CD4-positive, alpha-beta T cell treated with Interleukin-4 for 4 hours (primary cell): ENCODE results near the gene CNKSR1.
"Not testable (repeated sequence)": the region's sequence is repeated elsewhere in the genome, so short reads cannot be mapped to it uniquely, and the experiment has no call there.

ENCODE experiments used
- DNase-seq: peaks from one replicate; pipeline ENCODE4 v3.0.0-alpha.2; 2020

CNKSR1 gene

GRCh38 chr1:26188477-26188876, 11.2 kb downstream of the CNKSR1 start:
- no peak for DNase-seq

DNA sequence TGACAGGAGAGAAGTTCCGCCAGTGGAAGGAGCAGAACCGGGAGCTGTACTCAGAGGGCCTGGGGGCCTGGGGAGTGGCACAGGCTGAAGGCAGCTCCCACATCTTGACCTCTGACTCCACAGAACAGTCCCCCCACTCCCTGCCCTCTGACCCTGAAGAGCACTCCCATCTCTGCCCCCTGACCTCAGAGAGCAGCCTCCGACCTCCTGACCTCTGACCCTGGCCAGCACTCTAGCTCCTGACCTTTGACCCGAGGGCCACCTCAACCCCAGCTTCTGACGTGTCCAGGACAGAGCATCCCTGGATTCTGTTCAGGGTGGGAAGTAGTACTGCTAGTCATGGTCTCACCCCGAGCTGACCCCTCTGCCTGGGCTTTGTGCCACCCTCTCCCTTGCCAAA, 12.0 kb downstream of the CNKSR1 start:
- DNase-seq: no peak

DNA sequence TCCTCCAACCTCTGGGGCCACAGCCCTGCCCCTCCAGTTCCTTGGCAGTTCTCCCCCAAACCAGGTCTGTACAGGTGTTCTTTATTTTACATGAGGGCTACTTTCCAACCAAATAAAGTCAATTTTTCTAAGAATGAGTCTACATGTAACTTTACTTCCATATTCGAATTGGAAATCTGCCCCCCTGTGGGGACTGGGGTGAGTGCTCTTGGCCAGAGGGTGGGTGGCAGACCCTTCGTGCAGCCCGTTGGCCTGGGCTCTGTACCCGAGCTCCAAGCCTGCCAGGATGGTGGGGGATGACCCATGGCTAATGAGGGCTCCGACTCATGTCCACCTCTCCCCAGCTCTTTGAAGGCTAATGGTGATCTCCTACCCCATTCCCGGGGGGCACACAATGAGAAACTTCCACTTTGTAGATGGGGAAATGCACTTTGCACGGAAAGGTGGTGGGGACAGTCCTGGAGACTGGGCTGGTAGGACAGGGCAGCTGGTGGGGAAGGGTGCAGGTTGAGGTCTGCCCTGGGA, 12.5 kb downstream of the CNKSR1 start:
- no peak for DNase-seq

DNA sequence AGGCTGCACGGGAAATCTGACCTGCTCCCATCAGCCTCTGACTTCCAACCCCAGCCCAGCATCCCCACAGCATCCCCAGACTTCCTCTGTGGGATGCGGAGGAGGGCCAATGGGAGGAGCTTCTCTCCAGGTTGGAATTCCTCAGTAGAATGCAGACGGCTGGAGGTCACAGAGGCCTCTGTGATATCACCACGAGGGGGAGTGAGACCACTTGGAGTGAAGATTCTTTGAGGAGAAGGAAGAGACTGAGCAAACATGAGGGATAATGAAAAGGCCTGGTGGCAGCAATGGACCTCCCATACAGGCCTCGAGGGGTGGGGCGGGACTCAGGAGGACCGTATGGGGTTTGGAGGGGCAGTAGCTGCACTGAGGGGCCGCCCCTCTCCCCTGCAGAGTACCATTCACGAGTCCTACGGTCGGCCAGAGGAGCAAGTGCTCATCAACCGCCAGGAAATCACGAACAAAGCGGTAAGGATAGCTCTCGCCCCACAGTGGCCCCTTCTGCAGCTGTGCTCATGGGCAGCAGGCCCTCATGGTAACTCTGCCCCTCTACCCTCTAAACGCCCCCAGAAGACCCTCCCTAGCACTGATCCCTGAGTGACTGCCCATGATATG, 13.2 kb downstream of the CNKSR1 start, which contains the start of gene CATSPER4:
Gene CATSPER4 (plus strand): TSS at position 230 of the 615 bp plus-strand sequence. CDS start 26 bp downstream, at position 256.
- no peak for DNase-seq

- DNase-seq: no peak
Observed at GRCh38 chr1:26191739-26192138, 14.4 kb downstream of the CNKSR1 start.

- no peak for DNase-seq
Observed at GRCh38 chr1:26195805-26196204, 18.5 kb downstream of the CNKSR1 start.

DNA sequence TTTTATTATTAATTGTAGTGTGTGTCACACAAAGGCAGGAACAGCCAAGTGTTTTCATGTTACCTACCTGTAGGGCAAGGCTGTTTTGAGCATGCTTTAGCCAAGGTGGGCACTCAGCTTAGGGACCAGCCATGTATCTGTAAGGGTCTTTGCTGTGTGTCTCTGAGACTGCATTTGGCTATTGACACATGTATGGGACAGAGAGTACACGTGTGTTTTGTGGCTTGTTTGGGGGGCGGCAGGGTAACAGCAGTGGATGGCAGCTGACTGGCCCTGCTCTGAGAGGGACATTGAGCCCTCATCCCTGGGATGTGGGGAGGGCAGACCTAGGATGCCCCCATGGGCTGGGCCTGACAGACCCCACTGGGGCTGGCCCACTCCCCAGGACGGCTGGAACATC, 20.0 kb downstream of the CNKSR1 start:
- DNase-seq: no peak

- DNase-seq: no peak
Observed at GRCh38 chr1:26197813-26198212, 20.5 kb downstream of the CNKSR1 start.

- DNase-seq: no peak
Observed at GRCh38 chr1:26200413-26200812, 23.1 kb downstream of the CNKSR1 start.

- no peak for DNase-seq
Observed at GRCh38 chr1:26203642-26204318, 26.5 kb downstream of the CNKSR1 start.

GRCh38 chr1:26210147-26210870, 33.0 kb downstream of the CNKSR1 start:
- no peak for DNase-seq

GRCh38 chr1:26212726-26213125, 35.4 kb downstream of the CNKSR1 start:
- DNase-seq: no peak

DNA sequence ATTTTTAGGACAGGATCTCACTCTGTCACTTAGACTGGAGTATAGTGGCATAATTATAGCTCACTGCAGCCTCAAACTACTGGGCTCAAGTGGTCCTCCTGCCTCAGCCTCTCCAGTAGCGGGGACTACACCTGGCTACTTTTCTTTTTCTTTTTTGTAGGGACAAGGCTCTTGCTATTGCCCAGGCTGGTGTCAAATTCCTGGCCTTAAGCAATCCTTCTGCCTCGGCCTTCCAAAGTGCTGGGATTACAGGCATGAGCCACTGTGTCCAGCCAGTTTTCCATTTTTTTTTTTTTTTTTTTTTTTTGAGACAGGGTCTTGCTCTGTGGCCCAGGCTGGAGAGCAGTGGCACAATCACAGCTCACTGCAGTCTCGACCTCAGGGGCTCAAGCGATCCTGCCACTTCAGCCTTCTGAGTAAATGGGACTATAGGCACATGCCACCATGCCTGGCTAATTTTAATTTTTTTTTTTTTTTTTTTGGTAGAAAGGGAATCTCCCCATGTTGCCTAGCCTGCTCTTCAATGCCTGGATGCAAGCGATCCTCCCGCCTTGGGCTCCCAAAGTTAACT, 36.1 kb downstream of the CNKSR1 start:
- no peak for DNase-seq

DNA sequence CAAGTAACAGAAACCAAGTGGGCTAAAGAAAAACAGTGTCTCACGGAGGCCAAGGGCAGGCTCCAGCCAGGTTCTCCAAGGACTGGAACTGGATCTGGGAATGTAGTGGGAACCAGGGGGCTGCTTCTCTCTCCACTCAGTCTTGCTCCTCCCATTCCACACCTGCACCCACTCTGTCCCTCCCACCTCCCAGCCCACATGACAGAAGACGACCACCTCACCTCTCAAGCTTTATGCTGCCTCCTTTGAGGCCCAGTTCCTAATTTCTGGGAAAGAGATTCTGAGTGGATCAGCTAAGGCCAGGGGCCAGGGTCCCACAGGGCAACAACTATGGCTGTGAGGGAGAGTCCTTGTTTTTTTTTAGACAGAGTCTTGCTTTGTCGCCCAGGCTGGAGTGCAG, 38.0 kb downstream of the CNKSR1 start:
- no peak for DNase-seq

GRCh38 chr1:26218906-26219494, 41.7 kb downstream of the CNKSR1 start:
- no peak for DNase-seq

DNA sequence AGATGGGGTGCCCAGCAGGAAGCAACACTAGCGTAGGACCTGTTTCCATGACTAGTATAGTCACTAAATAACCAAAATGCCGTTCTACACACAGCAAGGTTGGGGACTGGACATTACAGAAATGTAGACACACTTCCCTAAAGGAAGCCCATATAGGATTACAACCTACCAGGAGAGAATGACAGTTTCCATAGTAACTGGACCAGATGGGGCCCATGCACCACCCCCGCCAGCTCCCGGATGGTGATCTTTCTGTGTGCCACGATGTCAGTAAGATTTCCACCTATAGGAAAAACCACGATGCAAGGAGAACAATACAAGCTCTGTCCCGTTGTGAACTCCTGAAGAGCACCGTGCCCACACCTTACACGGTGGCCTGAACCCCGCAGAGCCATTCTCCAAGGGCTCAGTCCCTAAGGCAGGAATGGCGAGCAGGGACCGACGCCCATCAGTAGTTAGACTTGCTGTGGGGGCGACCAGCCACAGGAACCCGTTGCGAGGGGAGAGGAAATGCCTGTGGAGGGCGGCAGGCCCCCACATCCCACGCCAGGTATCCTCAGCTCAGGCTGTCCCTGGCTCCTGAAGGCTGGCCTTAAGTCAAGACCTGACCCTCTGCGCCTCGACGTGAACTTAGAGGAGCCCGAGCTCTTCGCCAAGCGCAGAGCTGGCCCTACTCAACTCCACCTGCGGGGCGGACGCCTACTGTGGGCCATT, 43.1 kb downstream of the CNKSR1 start:
- DNase-seq: no peak

DNA sequence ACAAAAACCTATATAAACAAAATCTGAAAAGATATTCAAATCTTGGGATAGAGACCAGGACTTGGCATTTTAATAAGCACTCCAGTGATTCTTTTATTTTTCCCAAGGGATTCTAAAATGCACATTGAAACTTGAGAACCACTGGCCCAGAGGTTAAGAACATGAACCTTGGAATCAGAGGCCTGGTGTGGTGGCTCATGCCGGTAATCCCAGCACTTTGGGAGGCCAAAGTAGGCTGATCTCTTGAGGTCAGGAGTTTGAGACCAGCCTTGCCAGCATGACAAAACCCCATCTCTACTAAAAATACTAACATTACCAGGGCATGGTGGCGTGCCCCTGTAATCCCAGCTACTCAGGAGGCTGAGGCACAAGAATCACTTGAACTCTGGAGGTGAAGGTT, 43.8 kb downstream of the CNKSR1 start:
- no peak for DNase-seq

DNA sequence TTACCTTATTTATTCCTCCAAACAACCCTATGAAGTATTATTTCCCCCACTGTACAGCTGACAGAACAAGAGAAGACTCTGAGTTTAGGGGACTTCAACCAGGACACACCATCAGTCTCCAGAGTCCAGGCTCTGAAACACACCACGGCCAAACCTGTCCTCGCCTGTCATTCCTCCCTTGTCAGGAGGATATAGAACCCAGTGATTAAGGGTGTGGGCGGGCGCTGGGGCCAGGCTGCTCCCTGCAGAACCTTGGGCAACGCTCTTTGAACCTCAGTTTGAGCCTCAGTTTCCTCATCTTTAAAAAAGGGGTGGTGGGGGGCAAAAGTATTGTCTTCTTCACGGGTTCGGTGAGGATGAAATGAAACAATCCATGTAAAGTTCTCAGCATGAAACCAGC, 47.3 kb downstream of the CNKSR1 start:
- no peak for DNase-seq

- peak; percentile 25 for DNase-seq
Observed at GRCh38 chr1:26225033-26225831, 47.9 kb downstream of the CNKSR1 start.

- not testable (repeated sequence) for DNase-seq
Observed at GRCh38 chr1:26230682-26231081, 53.4 kb downstream of the CNKSR1 start.

- peak; percentile 96 for DNase-seq
Observed at GRCh38 chr1:26233903-26234643, 56.8 kb downstream of the CNKSR1 start, which contains the start of gene CEP85. Gene CEP85, plus strand, starts transcription at chr1:26234200. Its CDS starts 5,584 bp downstream, at chr1:26239784.
